ENCODE results near the gene TKT. TPM values are rescaled to one million over a fixed set of nuclear protein-coding genes. Genes with fewer than 3 reads are reported as not detected.
A peak's percentile ranks its signal among the peaks of the same experiment; 100 is the strongest.

Gene TKT
- total RNA-seq, 1 experiment from 2014 or later = 650 TPM

DNA sequence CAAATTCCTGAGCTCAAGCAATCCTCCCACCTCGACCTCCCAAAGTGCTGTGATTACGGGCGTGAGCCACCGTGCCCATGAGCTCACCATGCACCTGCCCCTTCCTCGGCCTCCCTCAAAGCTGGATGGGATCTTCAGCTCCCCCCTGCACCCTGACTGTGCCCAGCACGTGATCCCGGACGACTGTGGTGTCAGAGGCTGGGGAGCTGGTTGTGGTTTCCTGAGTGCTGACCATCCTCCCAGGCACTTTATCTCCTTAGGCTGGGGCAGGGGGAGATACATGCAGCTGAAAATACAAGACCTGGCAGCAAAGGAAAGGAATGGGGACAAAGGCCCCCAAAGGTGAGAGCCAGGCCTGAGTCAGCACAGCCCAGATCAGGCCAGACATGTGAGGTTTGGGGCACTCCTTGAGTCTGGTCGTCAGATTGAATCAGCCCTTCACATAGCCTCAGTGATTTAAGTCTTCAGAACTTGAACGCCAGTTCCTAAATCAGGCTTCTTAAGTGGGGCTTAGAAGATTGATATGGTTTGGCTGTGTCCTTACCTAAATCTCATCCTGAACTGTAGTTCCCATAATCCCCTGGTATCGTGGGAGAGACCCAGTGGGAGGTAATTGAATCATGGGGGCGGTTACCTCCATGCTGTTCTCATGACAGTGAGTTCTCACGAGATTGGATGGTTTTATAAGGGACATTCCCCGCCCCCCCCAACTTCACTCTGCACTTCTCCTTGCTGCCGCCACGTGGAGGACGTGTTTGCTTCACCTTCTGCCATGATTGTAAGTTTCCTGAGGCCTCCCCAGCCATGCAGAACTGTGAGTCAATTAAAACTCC, 59.0 kb downstream of the TKT start:
- no peaks in the 10 kb centered on the region; the same call in 1 of the 2 replicates for H3K4me1 ChIP-seq (ENCODE audit: insufficient read depth, low read length)
- H3K56ac ChIP-seq (ENCODE audit: insufficient read length, low read depth, low read length) = no peak overlapping the region
- H2BK5ac ChIP-seq (ENCODE audit: insufficient read length, low read length) = no peak overlapping the region
- TF ChIP-seq, protein P1, sequence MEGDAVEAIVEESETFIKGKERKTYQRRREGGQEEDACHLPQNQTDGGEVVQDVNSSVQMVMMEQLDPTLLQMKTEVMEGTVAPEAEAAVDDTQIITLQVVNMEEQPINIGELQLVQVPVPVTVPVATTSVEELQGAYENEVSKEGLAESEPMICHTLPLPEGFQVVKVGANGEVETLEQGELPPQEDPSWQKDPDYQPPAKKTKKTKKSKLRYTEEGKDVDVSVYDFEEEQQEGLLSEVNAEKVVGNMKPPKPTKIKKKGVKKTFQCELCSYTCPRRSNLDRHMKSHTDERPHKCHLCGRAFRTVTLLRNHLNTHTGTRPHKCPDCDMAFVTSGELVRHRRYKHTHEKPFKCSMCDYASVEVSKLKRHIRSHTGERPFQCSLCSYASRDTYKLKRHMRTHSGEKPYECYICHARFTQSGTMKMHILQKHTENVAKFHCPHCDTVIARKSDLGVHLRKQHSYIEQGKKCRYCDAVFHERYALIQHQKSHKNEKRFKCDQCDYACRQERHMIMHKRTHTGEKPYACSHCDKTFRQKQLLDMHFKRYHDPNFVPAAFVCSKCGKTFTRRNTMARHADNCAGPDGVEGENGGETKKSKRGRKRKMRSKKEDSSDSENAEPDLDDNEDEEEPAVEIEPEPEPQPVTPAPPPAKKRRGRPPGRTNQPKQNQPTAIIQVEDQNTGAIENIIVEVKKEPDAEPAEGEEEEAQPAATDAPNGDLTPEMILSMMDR (conservative IDR thresholded peaks at IDR 0.05) = no peak
- no peak overlapping the region for H2BK120ac ChIP-seq (ENCODE audit: low read depth, low read length, poor library complexity, severe bottlenecking)
- H3K27ac Mint-ChIP-seq = peak overlapping the region in 1 of 3 experiments; percentile 92; a peak in 1 of 7 replicates
- peaks cover 4 to 9% (median 6%) of the 10 kb centered on the region in 3 experiments; a peak in 5 of 7 replicates for H3K36me3 Mint-ChIP-seq (ENCODE audit: insufficient read depth in 1 of 3, low read depth in 3 of 3)
- H4K5ac ChIP-seq (ENCODE audit: insufficient read length, low read depth, low read length) = no peak overlapping the region
- peaks cover 4% of the 10 kb centered on the region for H3K27me3 Mint-ChIP-seq (ENCODE audit: low read depth)
- H3K27me3 ChIP-seq (ENCODE audit: insufficient read depth, low read length) = no peaks in the 10 kb centered on the region
- H3K9me3 Mint-ChIP-seq = peaks cover 0 to 3% of the 10 kb centered on the region in 2 experiments; a peak in 1 of 5 replicates
- no peak overlapping the region for H3K18ac ChIP-seq (ENCODE audit: insufficient read length, low read depth, low read length)
- no peaks in the 10 kb centered on the region for H3K23me2 ChIP-seq (ENCODE audit: insufficient read length, low read depth, low read length, poor library complexity, severe bottlenecking)
- H3K4me1 Mint-ChIP-seq = peaks cover 17 to 31% of the 10 kb centered on the region in 2 experiments
- no peak overlapping the region for H4K8ac ChIP-seq (replicated peaks; ENCODE audit: insufficient read length, low read depth, low read length)
- H3K9me3 ChIP-seq (ENCODE audit: control insufficient read depth, low read depth, low read length) = no peaks in the 10 kb centered on the region
- H3K9ac ChIP-seq (ENCODE audit: extremely low read depth, insufficient read length, low read length) = no peak overlapping the region
- no peaks in the 10 kb centered on the region for H4K20me1 ChIP-seq (ENCODE audit: control insufficient read depth, insufficient read depth, insufficient read length)
- no peak overlapping the region for H3K14ac ChIP-seq (ENCODE audit: insufficient read depth, low read length)
- H3K4me3 Mint-ChIP-seq = no peak overlapping the region; a peak in 1 of 5 replicates
- no peaks in the 10 kb centered on the region for H3K79me2 ChIP-seq (ENCODE audit: insufficient read depth, low read length)
- H3K27ac ChIP-seq (ENCODE audit: insufficient read length, low read depth, low read length) = no peak overlapping the region
- no peak overlapping the region for H3K4me2 ChIP-seq (ENCODE audit: insufficient read depth, insufficient read length, low read length)
- WGBS (ENCODE audit: extremely low coverage, insufficient read length, low lambda C conversion rate) = no CpG with 5 or more reads among the region's 17 CpGs
- no peak overlapping the region for H2AFZ ChIP-seq (ENCODE audit: low read length)
- H2BK15ac ChIP-seq (ENCODE audit: low read depth, low read length) = no peak overlapping the region
- H2BK12ac ChIP-seq (ENCODE audit: insufficient read length, low read depth, low read length) = no peak overlapping the region
- H2AK5ac ChIP-seq (ENCODE audit: insufficient read length, low read length) = no peak overlapping the region
- DNase-seq = peak; percentile 82
- no peak overlapping the region for H4K91ac ChIP-seq (ENCODE audit: insufficient read length, low read depth, low read length)
- H3K4ac ChIP-seq (ENCODE audit: low read depth, low read length) = no peak overlapping the region
- no peak overlapping the region for H2BK20ac ChIP-seq (ENCODE audit: low read depth, low read length, poor library complexity, severe bottlenecking)
- no peaks in the 10 kb centered on the region for H3K79me1 ChIP-seq (ENCODE audit: insufficient read depth, low read depth, low read length, poor library complexity, severe bottlenecking)
- no peak overlapping the region for H3K23ac ChIP-seq (ENCODE audit: insufficient read length, low read depth, low read length)
- no peak overlapping the region for H3T11ph ChIP-seq (ENCODE audit: low read length)
